ENCODE measurements around the gene MAP2.

GRCh38 chr2:209512971-209513370 is 89.1 kb downstream of the MAP2 start:
- TF ChIP-seq ZBTB11 (CRISPR knock-in tag; IDR thresholded peaks at IDR 0.05) (no peak), E2F8 (IDR thresholded peaks at IDR 0.05; ENCODE audit: low read depth, partially characterized antibody) (no peak), CTCF (IDR thresholded peaks at IDR 0.05 in 2 of 3, conservative IDR thresholded peaks at IDR 0.05 in 1 of 3; ENCODE audit: control insufficient read depth in 2 of 3, extremely low read depth in 1 of 3, insufficient read depth in 1 of 3, low read depth in 3 of 3, low read length in 3 of 3) (no peak), POLR2AphosphoS5 (IDR thresholded peaks at IDR 0.05; ENCODE audit: low read length) (no peak), E2F4 (IDR thresholded peaks at IDR 0.05; ENCODE audit: low read depth, low read length) (no peak), CBX5 (IDR thresholded peaks at IDR 0.05; ENCODE audit: low read depth) (no peak), MAX (IDR thresholded peaks at IDR 0.05; ENCODE audit: low read depth, low read length) (no peak), POLR2A (IDR thresholded peaks at IDR 0.05; ENCODE audit: low read depth, low read length) (no peak), CBX3 (IDR thresholded peaks at IDR 0.05; ENCODE audit: borderline replicate concordance, low read depth) (no peak), REST (IDR thresholded peaks at IDR 0.05; ENCODE audit: low read depth, low read length) (no peak), SREBF1 (IDR thresholded peaks at IDR 0.05; ENCODE audit: low read length) (no peak), CEBPB (IDR thresholded peaks at IDR 0.05; ENCODE audit: borderline replicate concordance in 1 of 2, low read depth in 2 of 2, low read length in 2 of 2) (no peak), PRDM15 (CRISPR knock-in tag; IDR thresholded peaks at IDR 0.05) (no peak)

All from GM12878 (cell line).